Natural killer cell (primary cell): ENCODE measurements around the gene ARID5A. TPM values are rescaled to one million over a fixed set of nuclear protein-coding genes. Genes with fewer than 3 reads are reported as not detected.

ENCODE experiments used
- ATAC-seq, 3 donors: fragments of 150-1000 bp in 2 of 3; fragments of 200-7000 bp in 1 of 3; cut with Tn5 transposase; 1 replicate in 1 of 3; 2 replicates in 2 of 3; pipeline ENCODE4 v1.10.0; 2021; ENCODE audit warnings: mild to moderate bottlenecking in 2 of 3, moderate library complexity in 2 of 3
- DNase-seq, 2 donors: peaks; one replicate each; pipeline versions ENCODE4 v3.0.0 to v3.0.0-alpha.2; 2013 to 2021; ENCODE audit warnings: mixed read lengths in 1 of 2
- H3K27ac ChIP-seq: one replicate; pipeline ENCODE4 v1.5.1; 2013; ENCODE audit warnings: mild to moderate bottlenecking, low read length
- H3K27me3 ChIP-seq: one replicate; pipeline ENCODE4 v1.6.1; 2013; ENCODE audit warnings: low read length; ENCODE audit not compliant: control insufficient read depth, insufficient read depth
- H3K36me3 ChIP-seq: one replicate; pipeline ENCODE4 v1.6.1; 2013; ENCODE audit warnings: low read length; ENCODE audit not compliant: control insufficient read depth, insufficient read depth
- H3K4me1 ChIP-seq: one replicate; pipeline ENCODE4 v1.6.1; 2013; ENCODE audit warnings: low read length; ENCODE audit not compliant: control insufficient read depth, insufficient read depth
- H3K4me3 ChIP-seq: one replicate; pipeline ENCODE4 v1.5.1; 2013; ENCODE audit warnings: low read length
- H3K9me3 ChIP-seq: one replicate; pipeline ENCODE4 v1.6.1; 2013; ENCODE audit warnings: low read length; ENCODE audit not compliant: control insufficient read depth, insufficient read depth
- H3K27ac Mint-ChIP-seq, 2 donors: one replicate each; pipeline ENCODE4 v1.8.0; 2022; ENCODE audit warnings: mild to moderate bottlenecking in 2 of 2, mixed read lengths in 2 of 2, moderate library complexity in 1 of 2
- H3K27me3 Mint-ChIP-seq, 2 donors: one replicate each; pipeline ENCODE4 v1.8.0; 2022; ENCODE audit warnings: low read depth in 2 of 2, mixed read lengths in 2 of 2
- H3K36me3 Mint-ChIP-seq: one replicate; pipeline ENCODE4 v1.8.0; 2022; ENCODE audit warnings: mixed read lengths
- H3K4me1 Mint-ChIP-seq, 2 donors: one replicate each; pipeline ENCODE4 v1.8.0; 2022; ENCODE audit warnings: mixed read lengths in 2 of 2
- H3K4me3 Mint-ChIP-seq: one replicate; pipeline ENCODE4 v1.8.0; 2022; ENCODE audit warnings: mild to moderate bottlenecking, moderate library complexity, mixed read lengths
- H3K9me3 Mint-ChIP-seq, 2 donors: one replicate each; pipeline ENCODE4 v1.8.0; 2022; ENCODE audit warnings: mixed read lengths in 2 of 2
- WGBS: methylation state at CpG from one replicate; pipeline ENCODE4 v1.1.7; 2013; ENCODE audit warnings: missing lambda C conversion rate; ENCODE audit not compliant: insufficient coverage; 5-methylcytosine and 5-hydroxymethylcytosine counted together
- intact Hi-C: fragments of 100-400 bp; cut with micrococcal nuclease; formaldehyde crosslinking; loops from one replicate; pipeline ENCODE4 v1.14.2; 2022
- total RNA-seq, 4 donors: library from RNA; stranded (reverse); fragments of 120-200 nt in 1 of 4; gene quantifications; one replicate each; pipeline versions ENCODE4 v1.2.3 to v1.2.4, GENCODE V29; 2013 to 2022
- TF ChIP-seq, protein P1 (sequence below): fragments of 200-600 bp; IDR thresholded peaks from one replicate; pipeline ENCODE4 v1.8.0; 2022; ENCODE audit warnings: antibody characterized with exemption

ARID5A gene
- total RNA-seq, 3 donors from 2014 or later (not counting 1 experiment from before 2014, with no cell fraction given) = 90.9 to 117 (median 114) TPM

- H3K27me3 ChIP-seq = peaks cover 2% of the 10 kb centered on the region
- Mint-ChIP-seq H3K27ac (no peak overlapping the region), H3K36me3 (no peaks in the 10 kb centered on the region), H3K9me3 (no peaks in the 10 kb centered on the region), H3K4me3 (no peak overlapping the region), H3K27me3 (peaks cover 13 to 24% of the 10 kb centered on the region in 2 donors), H3K4me1 (peaks cover 24% of the 10 kb centered on the region in 2 donors)
- TF ChIP-seq, protein P1, sequence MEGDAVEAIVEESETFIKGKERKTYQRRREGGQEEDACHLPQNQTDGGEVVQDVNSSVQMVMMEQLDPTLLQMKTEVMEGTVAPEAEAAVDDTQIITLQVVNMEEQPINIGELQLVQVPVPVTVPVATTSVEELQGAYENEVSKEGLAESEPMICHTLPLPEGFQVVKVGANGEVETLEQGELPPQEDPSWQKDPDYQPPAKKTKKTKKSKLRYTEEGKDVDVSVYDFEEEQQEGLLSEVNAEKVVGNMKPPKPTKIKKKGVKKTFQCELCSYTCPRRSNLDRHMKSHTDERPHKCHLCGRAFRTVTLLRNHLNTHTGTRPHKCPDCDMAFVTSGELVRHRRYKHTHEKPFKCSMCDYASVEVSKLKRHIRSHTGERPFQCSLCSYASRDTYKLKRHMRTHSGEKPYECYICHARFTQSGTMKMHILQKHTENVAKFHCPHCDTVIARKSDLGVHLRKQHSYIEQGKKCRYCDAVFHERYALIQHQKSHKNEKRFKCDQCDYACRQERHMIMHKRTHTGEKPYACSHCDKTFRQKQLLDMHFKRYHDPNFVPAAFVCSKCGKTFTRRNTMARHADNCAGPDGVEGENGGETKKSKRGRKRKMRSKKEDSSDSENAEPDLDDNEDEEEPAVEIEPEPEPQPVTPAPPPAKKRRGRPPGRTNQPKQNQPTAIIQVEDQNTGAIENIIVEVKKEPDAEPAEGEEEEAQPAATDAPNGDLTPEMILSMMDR = no peak
- ATAC-seq (no peak), DNase-seq (no peak)
- H3K4me1 ChIP-seq = peaks cover 23% of the 10 kb centered on the region
- 90% methylated on average over 6 of the region's 6 CpGs for WGBS
- intact Hi-C loops = no loop called here
- no peak overlapping the region for H3K4me3 ChIP-seq
- no peaks in the 10 kb centered on the region for H3K9me3 ChIP-seq
- H3K27ac ChIP-seq = no peak overlapping the region
- H3K36me3 ChIP-seq = no peaks in the 10 kb centered on the region
These were observed 25.5 kb upstream of the ARID5A start for GRCh38 chr2:96510931-96511595.

GRCh38 chr2:96511851-96512250, 24.7 kb upstream of the ARID5A start:
- Mint-ChIP-seq H3K36me3 (no peaks in the 10 kb centered on the region), H3K27me3 (peaks cover 13 to 24% of the 10 kb centered on the region in 2 donors), H3K4me1 (peaks cover 24% of the 10 kb centered on the region in 2 donors), H3K9me3 (no peaks in the 10 kb centered on the region), H3K27ac (no peak overlapping the region), H3K4me3 (no peak overlapping the region)
- H3K27ac ChIP-seq = no peak overlapping the region
- no peak overlapping the region for H3K4me3 ChIP-seq
- peaks cover 2% of the 10 kb centered on the region for H3K27me3 ChIP-seq
- no peak for DNase-seq
- no peaks in the 10 kb centered on the region for H3K36me3 ChIP-seq
- TF ChIP-seq, protein P1 = no peak
- ATAC-seq = no peak
- H3K9me3 ChIP-seq = no peaks in the 10 kb centered on the region
- H3K4me1 ChIP-seq = peaks cover 23% of the 10 kb centered on the region
- intact Hi-C loops = no loop called here
- WGBS = 95% methylated on average over 4 of the region's 4 CpGs

GRCh38 chr2:96512341-96512740, 24.2 kb upstream of the ARID5A start:
- ATAC-seq (no peak), DNase-seq (no peak)
- H3K36me3 Mint-ChIP-seq = no peaks in the 10 kb centered on the region
- H3K27ac Mint-ChIP-seq = no peak overlapping the region
- H3K27me3 Mint-ChIP-seq = peaks cover 13 to 24% of the 10 kb centered on the region in 2 donors
- Histone ChIP-seq H3K36me3 (no peaks in the 10 kb centered on the region), H3K9me3 (no peaks in the 10 kb centered on the region), H3K4me1 (peaks cover 23% of the 10 kb centered on the region), H3K27me3 (peaks cover 2% of the 10 kb centered on the region), H3K4me3 (no peak overlapping the region), H3K27ac (no peak overlapping the region)
- no peak overlapping the region for H3K4me3 Mint-ChIP-seq
- intact Hi-C loops = no loop called here
- TF ChIP-seq, protein P1 = no peak
- peaks cover 23 to 24% of the 10 kb centered on the region in 2 donors for H3K4me1 Mint-ChIP-seq
- 89% methylated on average over 4 of the region's 4 CpGs for WGBS
- H3K9me3 Mint-ChIP-seq = peaks cover 0 to 5% of the 10 kb centered on the region in 2 donors

DNA sequence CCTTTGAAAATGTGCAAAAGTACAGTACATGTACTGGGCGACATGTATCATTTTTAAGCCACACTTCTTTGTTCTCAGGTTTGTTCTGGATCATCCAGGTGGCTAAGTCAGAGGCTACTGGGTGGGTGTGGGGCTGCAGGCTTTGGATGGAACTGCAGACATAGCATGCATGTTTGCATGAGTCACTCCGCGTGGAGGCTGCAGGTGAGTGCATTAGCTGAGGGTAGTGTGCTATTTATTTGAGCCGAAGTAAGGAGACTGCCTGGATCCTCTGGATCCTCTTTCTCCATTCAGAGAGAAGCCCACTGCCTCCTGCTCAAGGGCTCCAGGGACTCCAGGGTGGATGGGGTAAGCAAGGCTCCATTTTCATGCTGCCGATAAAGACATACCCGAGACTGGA, 22.0 kb upstream of the ARID5A start:
- Mint-ChIP-seq H3K27me3 (peaks cover 13 to 18% of the 10 kb centered on the region in 2 donors), H3K36me3 (no peaks in the 10 kb centered on the region), H3K9me3 (peaks cover 0 to 5% of the 10 kb centered on the region in 2 donors), H3K4me3 (no peak overlapping the region), H3K4me1 (peaks cover 5 to 6% of the 10 kb centered on the region in 2 donors), H3K27ac (no peak overlapping the region)
- H3K4me1 ChIP-seq = peaks cover 4% of the 10 kb centered on the region
- TF ChIP-seq, protein P1 = no peak
- H3K4me3 ChIP-seq = no peak overlapping the region
- no peak for ATAC-seq
- 98% methylated on average over 6 of the region's 6 CpGs for WGBS
- no peak overlapping the region for H3K27ac ChIP-seq
- H3K9me3 ChIP-seq = no peaks in the 10 kb centered on the region
- DNase-seq = no peak
- intact Hi-C loops = no loop called here
- no peaks in the 10 kb centered on the region for H3K27me3 ChIP-seq
- H3K36me3 ChIP-seq = no peaks in the 10 kb centered on the region
